Loucy (cell line): Measurements from ENCODE around the gene ADGRG1.

Source experiments
- EZH2phosphoT487 ChIP-seq: fragments of 200-600 bp; IDR thresholded peaks from 2 replicates; pipeline ENCODE4 v1.6.1; 2018; ENCODE audit warnings: antibody characterized with exemption, mild to moderate bottlenecking, moderate library complexity, borderline replicate concordance
- TF ChIP-seq, protein P1 (sequence below): fragments of 200-600 bp; sonication (generic); conservative IDR thresholded peaks from 2 replicates; pipeline ENCODE4 v1.5.1; 2014; ENCODE audit warnings: mild to moderate bottlenecking, antibody characterized with exemption, low read length

DNA sequence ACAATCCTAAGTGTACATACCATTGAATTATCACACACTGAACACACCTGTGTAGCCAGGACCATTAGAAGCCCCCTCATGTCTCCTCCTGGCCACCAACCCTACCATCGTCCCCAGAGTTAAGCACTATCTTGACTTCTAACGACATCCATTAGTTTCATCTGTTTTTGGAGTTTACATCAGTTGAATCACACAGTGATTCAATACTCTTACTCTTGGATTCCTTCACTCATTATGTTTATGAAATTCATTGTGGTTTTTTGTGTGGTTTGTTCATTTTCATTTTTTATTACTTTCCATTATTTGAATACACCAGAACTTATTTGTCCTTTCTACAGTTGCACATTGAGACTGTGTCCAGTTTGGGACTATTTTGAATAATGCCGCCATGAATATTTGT is 79.7 kb downstream of the ADGRG1 start:
- TF ChIP-seq, protein P1, sequence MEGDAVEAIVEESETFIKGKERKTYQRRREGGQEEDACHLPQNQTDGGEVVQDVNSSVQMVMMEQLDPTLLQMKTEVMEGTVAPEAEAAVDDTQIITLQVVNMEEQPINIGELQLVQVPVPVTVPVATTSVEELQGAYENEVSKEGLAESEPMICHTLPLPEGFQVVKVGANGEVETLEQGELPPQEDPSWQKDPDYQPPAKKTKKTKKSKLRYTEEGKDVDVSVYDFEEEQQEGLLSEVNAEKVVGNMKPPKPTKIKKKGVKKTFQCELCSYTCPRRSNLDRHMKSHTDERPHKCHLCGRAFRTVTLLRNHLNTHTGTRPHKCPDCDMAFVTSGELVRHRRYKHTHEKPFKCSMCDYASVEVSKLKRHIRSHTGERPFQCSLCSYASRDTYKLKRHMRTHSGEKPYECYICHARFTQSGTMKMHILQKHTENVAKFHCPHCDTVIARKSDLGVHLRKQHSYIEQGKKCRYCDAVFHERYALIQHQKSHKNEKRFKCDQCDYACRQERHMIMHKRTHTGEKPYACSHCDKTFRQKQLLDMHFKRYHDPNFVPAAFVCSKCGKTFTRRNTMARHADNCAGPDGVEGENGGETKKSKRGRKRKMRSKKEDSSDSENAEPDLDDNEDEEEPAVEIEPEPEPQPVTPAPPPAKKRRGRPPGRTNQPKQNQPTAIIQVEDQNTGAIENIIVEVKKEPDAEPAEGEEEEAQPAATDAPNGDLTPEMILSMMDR, result no peak
- no peak for TF ChIP-seq EZH2phosphoT487
